Aorta (tissue), 5 donors: ENCODE data around the gene ABAT. TPM values are rescaled to one million over a fixed set of nuclear protein-coding genes. Genes with fewer than 3 reads are reported as not detected.

Experiments used
- ATAC-seq: fragments of 200-7000 bp; cut with Tn5 transposase; one replicate; pipeline ENCODE4 v1.9.1; 2022; ENCODE audit warnings: moderate library complexity; ENCODE audit not compliant: low FRiP score
- DNase-seq, 2 donors: peaks; one replicate each; pipeline ENCODE4 v3.0.0-alpha.2; 2020
- H3K27ac ChIP-seq, 2 donors: one replicate each; pipeline ENCODE4 v1.5.1; 2013; ENCODE audit warnings: low read length in 2 of 2, mild to moderate bottlenecking in 2 of 2, moderate library complexity in 2 of 2, control low read depth in 1 of 2, inconsistent platforms in 1 of 2, low read depth in 1 of 2
- H3K27me3 ChIP-seq, 2 donors: one replicate each; pipeline ENCODE4 v1.6.1; 2013; ENCODE audit warnings: control low read depth in 1 of 2, low read length in 1 of 2, mild to moderate bottlenecking in 1 of 2, moderate library complexity in 1 of 2; ENCODE audit not compliant: insufficient read depth in 2 of 2, control insufficient read depth in 1 of 2
- H3K36me3 ChIP-seq, 2 donors: one replicate each; pipeline ENCODE4 v1.6.1; 2013; ENCODE audit warnings: control low read depth in 1 of 2, low read length in 1 of 2, mild to moderate bottlenecking in 1 of 2; ENCODE audit not compliant: insufficient read depth in 2 of 2, control insufficient read depth in 1 of 2
- H3K4me1 ChIP-seq, 2 donors: one replicate each; pipeline ENCODE4 v1.6.1; 2013; ENCODE audit warnings: low read length in 2 of 2, control low read depth in 1 of 2, mild to moderate bottlenecking in 1 of 2, moderate library complexity in 1 of 2; ENCODE audit not compliant: insufficient read depth in 2 of 2, control insufficient read depth in 1 of 2
- H3K4me3 ChIP-seq, 2 donors: one replicate each; pipeline ENCODE4 v1.5.1; 2013; ENCODE audit warnings: low read length in 2 of 2, control low read depth in 1 of 2, mild to moderate bottlenecking in 1 of 2
- H3K9me3 ChIP-seq: one replicate; pipeline ENCODE4 v1.6.1; 2013; ENCODE audit warnings: mild to moderate bottlenecking, low read length; ENCODE audit not compliant: control insufficient read depth
- WGBS, 2 donors: extraction: QIAGEN DNeasy Blood & Tissue Kit; methylation state at CpG; one replicate each; pipeline ENCODE4 v1.1.7; 2013; 5-methylcytosine and 5-hydroxymethylcytosine counted together
- intact Hi-C, 2 donors: fragments of 100-400 bp; cut with DNase I; formaldehyde crosslinking; loops; one replicate each; pipeline versions ENCODE4 v1.14.2 to v1.15.0; 2022
- polyA plus RNA-seq, 2 donors: library from polyadenylated mRNA; stranded (reverse); fragments of 200-250 nt; gene quantifications; one replicate each; pipeline ENCODE4 v1.2.3, GENCODE V29; 2013
- total RNA-seq, 2 donors: library from RNA; stranded (reverse); fragmentation: NEBNext Ultra II Directional; extraction: Animal tissue kit (Norgen Biotek cat#: 25700); gene quantifications; one replicate each; pipeline ENCODE4 v1.2.1, GENCODE V29; 2021
- donor health status: healthy with polysubstance abuse.
- donor health status: Bipolar disorder and iron deficiency.
- donor health status: DM: no; HTN: no; CAD: no.
- donor health status: DM: no; HTN: no; CAD: no.
- donor health status: DM: yes; HTN: yes; CAD: no.

ABAT gene
- total and polyA plus RNA-seq, 4 donors = 6.6 to 11.5 (median 9.6) TPM

DNA sequence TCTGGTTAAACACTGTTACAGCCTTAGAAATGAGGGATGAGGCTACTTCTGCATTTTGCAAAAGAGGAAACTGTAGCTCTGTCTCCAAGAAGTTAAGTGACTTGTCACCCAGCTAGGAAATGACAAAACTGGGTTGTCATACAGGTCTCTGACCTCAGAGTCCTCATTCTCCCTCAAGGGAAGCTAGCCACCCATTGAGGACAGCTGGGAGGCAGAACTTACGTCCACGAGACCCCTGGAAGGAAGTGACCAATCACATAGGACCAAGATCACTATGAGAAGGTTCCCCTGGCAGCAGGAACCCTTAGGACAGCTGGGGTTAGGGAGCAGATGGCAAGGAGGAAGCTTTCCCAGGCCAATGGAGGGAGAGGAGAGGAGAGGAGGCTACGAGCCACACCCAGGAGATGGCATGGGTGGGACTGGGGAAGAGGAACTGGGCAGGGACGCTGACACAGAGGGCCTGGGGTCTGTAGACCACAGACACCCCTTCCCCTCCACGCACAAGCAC is 41.7 kb upstream of the ABAT start:
- H3K4me1 ChIP-seq = no peaks in the 10 kb centered on the region
- H3K4me3 ChIP-seq = no peak overlapping the region
- intact Hi-C loops = no loop called here
- H3K9me3 ChIP-seq = no peaks in the 10 kb centered on the region
- 82 to 84% methylated on average over 5 of the region's 5 CpGs for WGBS, 2 donors
- no peak overlapping the region for H3K27ac ChIP-seq
- DNase-seq (peak in 1 of 2 donors; percentile 76), ATAC-seq (peak; percentile 61)
- no peaks in the 10 kb centered on the region for H3K27me3 ChIP-seq
- H3K36me3 ChIP-seq = peaks cover 0 to 13% of the 10 kb centered on the region in 2 donors

DNA sequence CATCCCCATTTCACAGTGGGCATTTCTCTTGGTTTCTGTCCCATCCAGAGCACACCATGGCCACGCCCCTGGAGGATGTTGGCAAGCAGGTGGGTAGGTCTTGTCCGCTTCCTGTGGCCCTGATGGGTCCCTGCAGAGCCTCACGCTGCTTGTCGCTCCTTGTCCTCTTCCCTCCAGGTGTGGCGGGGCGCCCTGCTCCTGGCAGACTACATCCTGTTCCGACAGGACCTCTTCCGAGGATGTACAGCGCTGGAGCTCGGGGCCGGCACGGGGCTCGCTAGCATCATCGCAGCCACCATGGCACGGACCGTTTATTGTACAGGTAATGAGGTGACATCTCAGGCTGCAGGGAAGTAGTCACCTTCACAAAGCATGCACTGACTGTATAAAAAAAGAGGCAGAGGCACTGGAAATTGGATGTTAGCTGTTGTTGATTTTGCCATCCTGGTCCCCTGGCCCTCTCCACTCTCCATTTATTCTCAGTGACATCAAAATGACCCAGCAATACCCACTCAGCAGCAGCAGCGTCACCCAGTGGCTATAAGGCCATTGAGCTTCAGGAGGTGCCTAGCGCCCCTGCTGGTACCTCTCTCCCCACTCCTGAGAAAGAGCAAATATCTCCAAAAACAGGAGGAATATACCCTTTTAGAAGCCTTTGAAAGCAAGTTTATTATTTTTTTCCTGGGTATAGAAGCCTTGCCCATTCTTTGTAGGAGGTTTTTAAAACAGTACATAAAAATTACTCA is 39.3 kb upstream of the ABAT start:
- H3K36me3 ChIP-seq = peaks cover 0 to 9% of the 10 kb centered on the region in 2 donors
- DNase-seq (no peak), ATAC-seq (no peak)
- H3K27ac ChIP-seq = no peak overlapping the region
- 78 to 80% methylated on average over 18 of the region's 18 CpGs for WGBS, 2 donors
- no peak overlapping the region for H3K4me3 ChIP-seq
- H3K4me1 ChIP-seq = no peaks in the 10 kb centered on the region
- intact Hi-C loops = no loop called here
- H3K27me3 ChIP-seq = no peaks in the 10 kb centered on the region
- no peaks in the 10 kb centered on the region for H3K9me3 ChIP-seq

DNA sequence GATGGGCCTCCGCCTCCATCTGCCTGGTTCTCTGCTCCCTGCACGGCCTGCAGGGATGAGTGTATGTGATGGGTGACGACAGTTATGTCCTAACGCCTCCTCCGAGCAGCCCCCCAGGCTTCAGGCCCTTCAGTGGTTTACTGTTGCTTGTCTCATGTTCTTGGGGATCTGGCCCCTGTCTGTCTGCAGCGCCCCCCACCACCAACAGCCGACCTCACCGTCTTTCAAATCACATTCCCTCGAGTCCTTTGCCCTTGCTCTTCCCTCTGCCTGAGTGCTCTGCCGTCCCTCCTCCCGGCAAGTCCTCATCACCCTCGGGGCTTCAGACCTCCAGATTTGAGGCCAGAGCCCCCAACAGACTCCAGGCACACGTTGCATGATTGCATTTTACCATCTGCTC is 34.7 kb upstream of the ABAT start:
- intact Hi-C loops = no loop called here
- Histone ChIP-seq H3K36me3 (peaks cover 0 to 19% of the 10 kb centered on the region in 2 donors), H3K9me3 (no peaks in the 10 kb centered on the region), H3K4me3 (no peak overlapping the region), H3K27me3 (no peaks in the 10 kb centered on the region), H3K27ac (no peak overlapping the region), H3K4me1 (no peaks in the 10 kb centered on the region)
- 74 to 81% methylated on average over 12 to 13 of the region's 13 CpGs for WGBS, 2 donors
- DNase-seq = no peak
- no peak for ATAC-seq

DNA sequence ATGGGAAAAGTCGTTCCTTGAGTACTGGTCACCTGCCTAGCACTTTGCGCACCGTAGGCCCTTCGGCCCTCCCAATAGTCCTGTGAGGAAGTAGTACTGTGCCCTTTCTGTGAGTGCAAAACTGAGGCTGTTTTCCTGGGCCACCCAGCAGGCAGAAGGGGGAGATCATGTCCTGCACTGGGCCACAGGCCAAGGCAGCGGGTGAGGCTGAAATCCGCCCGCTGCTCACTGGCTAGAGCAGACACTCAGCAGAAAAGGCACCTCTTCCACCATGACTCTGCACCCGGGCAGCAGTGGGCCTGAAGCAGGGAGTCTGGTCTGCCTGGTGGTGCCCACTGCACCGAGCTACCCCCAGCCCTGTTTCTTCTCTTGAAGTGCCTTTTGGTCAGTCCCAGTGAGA is 32.7 kb upstream of the ABAT start:
- no peak overlapping the region for H3K27ac ChIP-seq
- intact Hi-C loops = no loop called here
- H3K4me3 ChIP-seq = no peak overlapping the region
- DNase-seq (peak in 1 of 2 donors; percentile 55), ATAC-seq (no peak)
- no peaks in the 10 kb centered on the region for H3K9me3 ChIP-seq
- H3K36me3 ChIP-seq = peaks cover 0 to 18% of the 10 kb centered on the region in 2 donors
- H3K27me3 ChIP-seq = no peaks in the 10 kb centered on the region
- 69 to 79% methylated on average over 9 of the region's 9 CpGs for WGBS, 2 donors
- no peaks in the 10 kb centered on the region for H3K4me1 ChIP-seq

DNA sequence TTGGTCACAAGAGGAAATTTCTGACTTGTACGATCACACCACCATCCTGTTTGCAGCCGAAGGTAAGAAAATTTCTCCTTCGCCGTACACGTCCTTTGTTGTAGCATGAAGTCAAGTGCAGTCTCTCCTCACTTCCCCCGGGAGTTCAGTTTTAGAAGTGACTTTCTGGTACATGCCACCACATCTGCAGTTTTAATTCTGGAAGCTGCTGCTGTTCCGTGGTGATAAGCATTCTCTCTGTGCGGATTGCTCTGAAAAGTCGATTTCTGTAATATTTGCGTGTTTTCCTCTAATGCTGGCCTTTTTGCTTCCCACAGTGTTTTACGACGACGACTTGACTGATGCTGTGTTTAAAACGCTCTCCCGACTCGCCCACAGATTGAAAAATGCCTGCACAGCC is 32.3 kb upstream of the ABAT start:
- intact Hi-C loops = no loop called here
- H3K4me1 ChIP-seq = no peaks in the 10 kb centered on the region
- ATAC-seq = no peak
- peaks cover 0 to 18% of the 10 kb centered on the region in 2 donors for H3K36me3 ChIP-seq
- H3K4me3 ChIP-seq = no peak overlapping the region
- 87 to 88% methylated on average over 16 of the region's 16 CpGs for WGBS, 2 donors
- no peak overlapping the region for H3K27ac ChIP-seq
- DNase-seq = no peak
- no peaks in the 10 kb centered on the region for H3K27me3 ChIP-seq
- no peaks in the 10 kb centered on the region for H3K9me3 ChIP-seq

DNA sequence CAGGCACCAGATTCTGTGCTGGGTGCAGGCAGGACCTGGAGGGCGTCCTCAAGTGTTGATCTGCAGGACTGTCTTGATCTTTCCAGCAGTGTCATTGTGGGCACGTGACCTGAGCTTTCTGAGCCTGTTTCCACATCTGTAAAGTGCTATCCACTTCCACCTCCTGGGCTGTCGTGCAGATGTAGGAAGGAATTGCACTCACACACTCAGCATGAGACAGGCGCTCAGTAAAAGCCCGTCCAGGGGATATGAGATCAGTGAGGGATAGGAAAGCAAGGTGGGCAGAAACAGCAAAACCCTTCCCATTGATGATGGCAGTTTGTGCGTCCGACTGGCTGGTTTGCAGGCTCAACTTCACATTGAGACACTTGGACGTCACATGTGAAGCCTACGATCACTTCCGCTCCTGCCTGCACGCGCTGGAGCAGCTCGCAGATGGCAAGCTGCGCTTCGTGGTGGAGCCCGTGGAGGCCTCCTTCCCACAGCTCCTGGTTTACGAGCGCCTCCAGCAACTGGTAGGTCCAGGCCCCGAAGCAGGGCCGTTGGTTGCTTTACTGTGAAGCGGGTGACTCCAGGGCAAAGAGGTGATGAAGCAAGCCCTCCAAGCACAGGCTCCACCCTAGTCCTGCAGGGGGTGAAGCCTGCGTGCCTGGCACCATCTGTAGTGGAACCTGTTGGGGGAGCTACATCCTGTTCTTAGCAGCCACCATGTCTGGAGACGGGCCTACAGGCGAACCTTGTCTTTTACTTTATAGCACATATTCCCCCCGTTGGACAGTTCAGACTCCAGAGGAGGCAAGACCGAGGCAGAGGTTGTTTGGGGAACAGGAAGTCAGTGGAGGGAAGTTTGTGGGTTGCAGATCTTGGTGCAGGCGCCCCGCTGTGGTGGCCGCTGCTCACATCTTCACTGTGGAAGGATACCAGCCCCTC is 29.9 kb upstream of the ABAT start:
- Histone ChIP-seq H3K27me3 (no peaks in the 10 kb centered on the region), H3K4me3 (no peak overlapping the region), H3K9me3 (no peaks in the 10 kb centered on the region), H3K36me3 (peaks cover 0 to 19% of the 10 kb centered on the region in 2 donors), H3K27ac (no peak overlapping the region), H3K4me1 (no peaks in the 10 kb centered on the region)
- intact Hi-C loops = no loop called here
- ATAC-seq (no peak), DNase-seq (peak in 1 of 2 donors; percentile 65)
- WGBS, 2 donors = 85 to 88% methylated on average over 29 of the region's 29 CpGs

DNA sequence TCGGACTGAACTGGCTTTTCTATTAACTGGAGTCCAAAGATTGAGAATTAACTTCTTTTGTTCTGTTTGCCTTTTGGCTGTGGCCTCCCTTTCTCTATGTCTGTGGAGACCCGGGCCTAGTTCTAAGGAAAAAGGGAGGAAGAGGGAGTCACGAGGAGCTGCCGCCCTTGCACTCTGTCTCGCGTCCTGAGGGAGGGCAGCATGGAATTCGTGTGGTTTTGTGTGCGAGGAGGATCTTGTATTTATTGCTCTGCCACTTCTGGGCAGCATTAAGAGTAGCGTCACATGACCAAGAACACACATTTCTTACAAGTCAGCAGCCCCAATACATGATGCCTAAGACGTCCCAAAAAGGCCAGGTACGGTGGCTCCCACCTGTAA is 29.3 kb upstream of the ABAT start:
- Histone ChIP-seq H3K27me3 (no peaks in the 10 kb centered on the region), H3K4me3 (no peak overlapping the region), H3K27ac (no peak overlapping the region), H3K36me3 (peaks cover 0 to 16% of the 10 kb centered on the region in 2 donors), H3K9me3 (no peaks in the 10 kb centered on the region), H3K4me1 (no peaks in the 10 kb centered on the region)
- ATAC-seq = no peak
- intact Hi-C loops = no loop called here
- no peak for DNase-seq
- 79 to 80% methylated on average over 11 of the region's 11 CpGs for WGBS, 2 donors

DNA sequence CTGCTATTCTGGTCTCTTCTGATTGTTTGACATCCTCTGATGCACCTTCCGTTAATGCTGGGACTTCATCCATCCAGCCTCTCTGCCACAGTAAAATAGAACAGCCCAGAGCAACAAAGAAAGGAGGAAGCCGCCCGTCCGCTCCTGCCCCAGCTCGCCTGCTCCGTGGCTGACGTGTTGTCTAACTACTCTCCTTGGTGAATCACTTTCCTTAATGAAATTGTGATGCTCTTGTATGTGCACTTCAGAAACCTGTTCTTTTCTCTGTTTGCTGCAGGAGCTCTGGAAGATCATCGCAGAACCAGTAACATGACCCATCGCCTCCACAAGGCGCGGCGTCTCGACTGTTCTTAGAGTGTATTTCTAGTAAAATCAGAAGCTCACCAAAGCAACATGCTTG is 28.6 kb upstream of the ABAT start:
- no peak overlapping the region for H3K27ac ChIP-seq
- no peaks in the 10 kb centered on the region for H3K9me3 ChIP-seq
- peaks cover 0 to 16% of the 10 kb centered on the region in 2 donors for H3K36me3 ChIP-seq
- intact Hi-C loops = no loop called here
- WGBS, 2 donors = 89 to 91% methylated on average over 13 of the region's 13 CpGs
- DNase-seq (no peak), ATAC-seq (no peak)
- H3K27me3 ChIP-seq = no peaks in the 10 kb centered on the region
- H3K4me1 ChIP-seq = no peaks in the 10 kb centered on the region
- no peak overlapping the region for H3K4me3 ChIP-seq
